Neural cell (in vitro differentiated cells): Measurements from ENCODE around the gene SRP19.

Experiments
- CTCF ChIP-seq: fragments of 450-650 bp; IDR thresholded peaks from 2 replicates; pipeline ENCODE4 v1.5.1; 2014; ENCODE audit warnings: antibody characterized with exemption, mild to moderate bottlenecking, moderate library complexity; ENCODE audit not compliant: poor library complexity, severe bottlenecking
- EP300 ChIP-seq: fragments of 450-650 bp; conservative IDR thresholded peaks from 2 replicates; pipeline ENCODE4 v1.6.1; 2014; ENCODE audit warnings: antibody characterized with exemption, mild to moderate bottlenecking, moderate library complexity; ENCODE audit not compliant: poor library complexity, severe bottlenecking
- EZH2 ChIP-seq: fragments of 200-600, 300-800 bp; shearing (Covaris generic), sonication (generic); IDR thresholded peaks from 2 replicates; pipeline ENCODE4 v1.6.1; 2014; ENCODE audit warnings: antibody characterized with exemption, low read length, borderline replicate concordance, mild to moderate bottlenecking; ENCODE audit not compliant: insufficient read depth, poor library complexity, severe bottlenecking
- MXI1 ChIP-seq: fragments of 450-650 bp; conservative IDR thresholded peaks from 2 replicates; pipeline ENCODE4 v1.6.1; 2014; ENCODE audit warnings: antibody characterized with exemption, mild to moderate bottlenecking; ENCODE audit not compliant: poor library complexity, severe bottlenecking
- POLR2AphosphoS5 ChIP-seq: IDR thresholded peaks from 2 replicates; pipeline ENCODE4 v1.6.1; 2012
- REST ChIP-seq: IDR thresholded peaks from 2 replicates; pipeline ENCODE4 v1.6.1; 2012; ENCODE audit warnings: borderline replicate concordance
- TAF1 ChIP-seq: IDR thresholded peaks from 2 replicates; pipeline ENCODE4 v1.6.1; 2012; ENCODE audit warnings: low read depth

GRCh38 chr5:112823181-112823580 is 37.9 kb upstream of the SRP19 start:
- no peak for TF ChIP-seq POLR2AphosphoS5
- TF ChIP-seq REST = no peak
- no peak for TF ChIP-seq CTCF
- TF ChIP-seq EZH2 = no peak
- TF ChIP-seq EP300 = no peak
- no peak for TF ChIP-seq MXI1
- no peak for TF ChIP-seq TAF1
